HG02973 (cell line): ENCODE results near the gene RALGPS2.
"Not testable (repeated sequence)": the region's sequence is repeated elsewhere in the genome, so short reads cannot be mapped to it uniquely, and the experiment has no call there.

Experiments
- ATAC-seq: cut with Tn5 transposase; IDR thresholded peaks from one replicate; pipeline ENCODE4 v1.9.1; 2021; ENCODE audit warnings: moderate library complexity; ENCODE audit not compliant: unreplicated experiment

RALGPS2 gene

GRCh38 chr1:178724376-178724727 is 692 bp upstream of the RALGPS2 start:
- ATAC-seq, result no peak

- peak; percentile 19 for ATAC-seq
Observed at GRCh38 chr1:178725466-178726086, 532 bp downstream of the RALGPS2 start.

- ATAC-seq, result peak; percentile 64
Observed at GRCh38 chr1:178726087-178726517, 1.1 kb downstream of the RALGPS2 start.

- ATAC-seq, result peak; percentile 1
Observed at GRCh38 chr1:178726545-178726944, 1.5 kb downstream of the RALGPS2 start.

- ATAC-seq, result no peak
Observed at GRCh38 chr1:178727014-178727895, 2.2 kb downstream of the RALGPS2 start.

- no peak for ATAC-seq
Observed at GRCh38 chr1:178733972-178734371, 8.9 kb downstream of the RALGPS2 start.

GRCh38 chr1:178738780-178739179 is 13.7 kb downstream of the RALGPS2 start:
- ATAC-seq, result no peak

- no peak for ATAC-seq
Observed at GRCh38 chr1:178739285-178740045, 14.4 kb downstream of the RALGPS2 start.

DNA sequence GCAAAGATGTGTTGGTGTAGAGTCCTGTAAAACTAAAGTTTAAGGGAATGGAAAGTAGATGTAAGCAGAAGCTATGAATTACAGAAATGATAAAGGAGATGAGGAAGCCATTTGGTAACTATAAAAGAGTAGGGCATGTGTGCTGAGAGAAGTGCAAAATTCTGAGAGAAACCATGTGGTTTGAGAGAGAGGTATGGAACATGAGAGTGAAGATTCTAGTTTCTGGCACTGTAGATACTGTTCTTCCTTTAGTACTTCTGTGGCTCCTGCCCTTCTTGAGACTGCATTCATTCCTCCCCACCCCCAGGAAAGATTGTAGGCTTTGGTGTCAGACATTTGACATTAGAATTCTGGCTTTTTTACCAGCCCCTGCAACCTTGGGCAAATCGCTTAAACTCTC is 15.4 kb downstream of the RALGPS2 start:
- no peak for ATAC-seq

- no peak for ATAC-seq
Observed at GRCh38 chr1:178740924-178741323, 15.9 kb downstream of the RALGPS2 start.

DNA sequence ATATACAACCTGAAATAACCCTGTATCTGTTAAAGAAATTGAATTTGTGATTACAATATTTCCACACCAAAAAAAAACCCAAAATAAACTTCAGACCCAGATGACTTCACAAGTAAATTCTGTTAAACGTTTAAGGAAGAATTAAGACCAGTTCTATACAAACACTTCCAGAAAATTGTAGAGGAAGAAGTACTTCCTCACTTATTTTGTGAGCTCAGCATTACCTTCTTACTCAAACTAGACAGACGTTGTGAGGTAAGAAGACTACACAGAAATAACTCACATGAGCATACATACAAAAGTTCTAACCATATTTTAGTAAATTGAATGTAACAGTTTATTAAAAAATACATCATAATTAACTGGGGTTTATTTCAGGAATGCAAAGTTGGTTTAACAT is 18.8 kb downstream of the RALGPS2 start:
- no peak for ATAC-seq

GRCh38 chr1:178745260-178745659 is 20.2 kb downstream of the RALGPS2 start:
- no peak for ATAC-seq

- ATAC-seq, result no peak
Observed at GRCh38 chr1:178746345-178746744, 21.3 kb downstream of the RALGPS2 start.

- ATAC-seq, result not testable (repeated sequence)
Observed at GRCh38 chr1:178747361-178747760, 22.3 kb downstream of the RALGPS2 start.

GRCh38 chr1:178749581-178750166 is 24.6 kb downstream of the RALGPS2 start:
- no peak for ATAC-seq

DNA sequence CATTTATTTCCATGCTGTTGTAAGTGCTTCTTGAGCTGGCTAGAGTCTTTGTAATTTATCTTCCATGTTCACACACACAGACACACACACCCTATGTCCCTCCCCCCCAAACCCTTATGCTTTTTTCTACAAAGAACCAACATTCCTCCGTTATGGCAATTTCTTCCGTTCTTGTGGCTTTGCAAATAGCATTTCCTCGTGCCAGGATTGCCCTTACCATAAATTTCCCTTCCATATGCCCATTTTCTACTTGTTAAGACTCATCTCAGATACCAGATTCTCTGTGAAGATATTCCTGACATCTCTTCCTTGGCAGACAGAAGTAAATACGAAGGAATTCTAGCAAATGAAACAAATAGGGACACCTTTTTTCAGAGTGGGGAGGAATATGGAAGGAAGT is 26.0 kb downstream of the RALGPS2 start:
- ATAC-seq, result no peak

- ATAC-seq, result no peak
Observed at GRCh38 chr1:178752891-178753290, 27.8 kb downstream of the RALGPS2 start.

- not testable (repeated sequence) for ATAC-seq
Observed at GRCh38 chr1:178754655-178755256, 29.7 kb downstream of the RALGPS2 start.

- no peak for ATAC-seq
Observed at GRCh38 chr1:178768423-178768822, 43.4 kb downstream of the RALGPS2 start.

DNA sequence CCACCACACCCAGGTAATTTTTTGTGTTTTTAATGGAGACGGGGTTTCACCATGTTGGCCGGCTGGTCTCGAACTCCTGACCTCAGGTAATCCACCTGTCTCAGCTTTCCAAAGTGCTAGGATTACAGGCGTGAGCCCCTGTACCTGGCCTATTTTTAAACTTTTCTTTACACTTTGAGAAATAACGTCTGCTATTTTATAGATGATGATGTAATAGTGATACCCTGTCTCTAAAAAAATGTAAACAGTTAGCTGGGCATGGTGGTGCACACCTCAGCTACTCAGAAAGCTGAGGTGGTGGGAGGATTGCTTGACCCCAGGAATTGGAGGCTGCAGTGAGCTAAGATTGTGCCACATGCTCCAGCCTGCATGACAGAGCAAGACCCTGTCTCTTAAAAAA is 47.9 kb downstream of the RALGPS2 start:
- no peak for ATAC-seq

GRCh38 chr1:178774263-178774662 is 49.2 kb downstream of the RALGPS2 start:
- no peak for ATAC-seq
